GM18502 (cell line): ENCODE data around the gene ATP7A.
A peak's percentile ranks its signal among the peaks of the same experiment; 100 is the strongest.
"Not testable (repeated sequence)": the region's sequence is repeated elsewhere in the genome, so short reads cannot be mapped to it uniquely, and the experiment has no call there.

Experiments used
- ATAC-seq: cut with Tn5 transposase; IDR thresholded peaks from one replicate; pipeline ENCODE4 v1.9.1; 2021; ENCODE audit warnings: mild to moderate bottlenecking; ENCODE audit not compliant: unreplicated experiment, poor library complexity

Gene ATP7A

GRCh38 chrX:77910108-77910840 is at the start of gene ATP7A:
Gene ATP7A, plus strand, starts transcription at chrX:77910693. Its CDS starts 60,949 bp downstream, at chrX:77971642.
- peak; percentile 92 for ATAC-seq

GRCh38 chrX:77875372-77875771 is 35.1 kb upstream of the ATP7A start:
- no peak for ATAC-seq

- not testable (repeated sequence) for ATAC-seq
Measured at GRCh38 chrX:77881418-77881817, 29.1 kb upstream of the ATP7A start.

- no peak for ATAC-seq
Measured at GRCh38 chrX:77892887-77893286, 17.6 kb upstream of the ATP7A start.

- no peak for ATAC-seq
Measured at GRCh38 chrX:77893713-77894112, 16.8 kb upstream of the ATP7A start.

GRCh38 chrX:77894921-77895886 is 15.3 kb upstream of the ATP7A start, which contains the start of gene MAGT1:
Gene MAGT1, minus strand, starts transcription at chrX:77895435. Its CDS starts 25 bp downstream, at chrX:77895410.
- peak; percentile 90 for ATAC-seq

GRCh38 chrX:77899081-77899828 is 11.2 kb upstream of the ATP7A start, which contains the start of gene COX7B:
Gene COX7B, plus strand, starts transcription at chrX:77899468. Its CDS starts 86 bp downstream, at chrX:77899554.
- ATAC-seq: peak; percentile 66

GRCh38 chrX:77900688-77901087 is 9.8 kb upstream of the ATP7A start:
- no peak for ATAC-seq

- ATAC-seq: no peak
Measured at GRCh38 chrX:77901506-77901905, 9.0 kb upstream of the ATP7A start.

- ATAC-seq: no peak
Measured at GRCh38 chrX:77917294-77917933, 6.9 kb downstream of the ATP7A start.

GRCh38 chrX:77918568-77918967 is 8.1 kb downstream of the ATP7A start:
- no peak for ATAC-seq

- not testable (repeated sequence) for ATAC-seq
Measured at GRCh38 chrX:77919370-77919769, 8.9 kb downstream of the ATP7A start.

GRCh38 chrX:77922787-77923186 is 12.3 kb downstream of the ATP7A start:
- ATAC-seq: no peak

GRCh38 chrX:77924320-77924859 is 13.9 kb downstream of the ATP7A start:
- no peak for ATAC-seq

- peak; percentile 62 for ATAC-seq
Measured at GRCh38 chrX:77925764-77926163, 15.3 kb downstream of the ATP7A start.

GRCh38 chrX:77930581-77930980 is 20.1 kb downstream of the ATP7A start:
- no peak for ATAC-seq

- no peak for ATAC-seq
Measured at GRCh38 chrX:77935886-77936285, 25.4 kb downstream of the ATP7A start.

- no peak for ATAC-seq
Measured at GRCh38 chrX:77936299-77936698, 25.8 kb downstream of the ATP7A start.

- no peak for ATAC-seq
Measured at GRCh38 chrX:77937291-77937690, 26.8 kb downstream of the ATP7A start.
